HCT116 (cell line): Measurements from ENCODE around the gene BSN. TPM values are rescaled to one million over a fixed set of nuclear protein-coding genes. Genes with fewer than 3 reads are reported as not detected.

ENCODE experiments used
- ATAC-seq: fragments of 200-7000 bp; cut with Tn5 transposase; 2 replicates; pipeline ENCODE4 v1.9.1; 2020; ENCODE audit warnings: mild to moderate bottlenecking, moderate library complexity
- BruUV-seq: library from RNA; stranded (reverse); fragments of 400-500 nt; replicated peaks from 2 replicates; lab custom pipeline; 2021; lab: Mats Ljungman, UMichigan
- CTCF ChIA-PET: fragments of 300-600 bp; sonication (Branson Sonifier 250); formaldehyde crosslinking; loops from one replicate; lab custom pipeline; 2021; ENCODE audit warnings: antibody characterized with exemption; lab: Charles Lee
- POLR2A ChIA-PET: fragments of 300-600, 350-600 bp; sonication (Branson Sonifier 250); formaldehyde crosslinking; loops from one replicate; lab custom pipeline; 2021; ENCODE audit warnings: antibody characterized with exemption; lab: Charles Lee
- RAD21 ChIA-PET, 2 experiments: fragments of 300-600 bp; sonication (Branson Sonifier 250); formaldehyde crosslinking; loops; one replicate each; lab custom pipeline; 2023; ENCODE audit warnings: low total read pairs in 2 of 2; ENCODE audit not compliant: uncharacterized antibody in 2 of 2, unreplicated experiment in 2 of 2, low non-redundant PET in 1 of 2; lab: Charles Lee
- DNase-seq: peaks from one replicate; pipeline ENCODE4 v3.0.0-alpha.2; 2010; ENCODE audit warnings: low read depth, low spot score
- H2AFZ ChIP-seq: fragments of 200-600 bp; shearing (Covaris generic), sonication (generic); 2 replicates; pipeline ENCODE4 v1.6.1; 2017; ENCODE audit warnings: low read depth, mixed run types, mixed read lengths, antibody characterized with exemption, low read length; ENCODE audit not compliant: poor library complexity, severe bottlenecking
- H3K27ac ChIP-seq: 2 replicates; pipeline ENCODE4 v1.5.1; 2012; ENCODE audit warnings: low read depth, low read length
- H3K27me3 ChIP-seq: fragments of 200-600 bp; sonication (generic); 2 replicates; pipeline ENCODE4 v1.6.1; 2016; ENCODE audit warnings: mixed run types, low read length, mixed read lengths; ENCODE audit not compliant: insufficient read depth
- H3K36me3 ChIP-seq, 2 experiments: fragments of 200-500 bp in 1 of 2; fragments of 200-600 bp in 1 of 2; sonication (Bioruptor generic) in 1 of 2; sonication (generic) in 1 of 2; 2 replicates each; pipeline versions ENCODE4 v1.5.1 to v1.6.1; 2014 to 2016; ENCODE audit warnings: low read length in 2 of 2, inconsistent platforms in 1 of 2, mixed read lengths in 1 of 2, mixed run types in 1 of 2; ENCODE audit not compliant: insufficient read depth in 2 of 2, control insufficient read depth in 1 of 2
- H3K4me1 ChIP-seq, 2 experiments: fragments of 200-600 bp in 1 of 2; sonication (generic) in 1 of 2; 2 replicates each; pipeline versions ENCODE4 v1.5.1 to v1.6.1; 2012 to 2017; ENCODE audit warnings: low read length in 2 of 2, inconsistent platforms in 1 of 2, mild to moderate bottlenecking in 1 of 2, mixed read lengths in 1 of 2, mixed run types in 1 of 2, moderate library complexity in 1 of 2; ENCODE audit not compliant: insufficient read depth in 2 of 2, control insufficient read depth in 1 of 2
- H3K4me2 ChIP-seq: fragments of 200-600 bp; sonication (generic); 2 replicates; pipeline ENCODE4 v1.6.1; 2017; ENCODE audit warnings: mixed run types, low read length, mixed read lengths
- H3K4me3 ChIP-seq, 2 experiments: fragments of 200-600 bp in 1 of 2; sonication (generic) in 1 of 2; replicated peaks in 1 of 2; 2 replicates each; pipeline ENCODE4 v1.5.1; 2011 to 2016; ENCODE audit warnings: low read length in 2 of 2, control low read depth in 1 of 2, low read depth in 1 of 2, mild to moderate bottlenecking in 1 of 2, mixed read lengths in 1 of 2, mixed run types in 1 of 2
- H3K79me2 ChIP-seq: fragments of 200-600 bp; sonication (generic); 2 replicates; pipeline ENCODE4 v1.6.1; 2017; ENCODE audit warnings: mild to moderate bottlenecking, mixed run types, low read length, moderate library complexity, mixed read lengths; ENCODE audit not compliant: insufficient read depth
- H3K9ac ChIP-seq: fragments of 200-600 bp; sonication (generic); 2 replicates; pipeline ENCODE4 v1.6.1; 2016; ENCODE audit warnings: low read length, mixed read lengths
- H3K9me2 ChIP-seq: fragments of 200-600 bp; sonication (generic), shearing (Covaris generic); 2 replicates; pipeline ENCODE4 v1.6.1; 2017; ENCODE audit warnings: mixed run types, mild to moderate bottlenecking, moderate library complexity; ENCODE audit not compliant: insufficient read depth
- H3K9me3 ChIP-seq, 2 experiments: fragments of 200-500 bp in 1 of 2; fragments of 200-600 bp in 1 of 2; sonication (Bioruptor generic) in 1 of 2; sonication (generic) in 1 of 2; 2 replicates each; pipeline ENCODE4 v1.6.1; 2014 to 2017; ENCODE audit warnings: low read length in 2 of 2, mixed read lengths in 2 of 2, inconsistent platforms in 1 of 2, low read depth in 1 of 2, mild to moderate bottlenecking in 1 of 2, mixed run types in 1 of 2, moderate library complexity in 1 of 2; ENCODE audit not compliant: control insufficient read depth in 1 of 2, insufficient read depth in 1 of 2
- H4K20me1 ChIP-seq: fragments of 200-600 bp; sonication (generic), shearing (Covaris generic); 2 replicates; pipeline ENCODE4 v1.6.1; 2017; ENCODE audit warnings: mixed run types, mild to moderate bottlenecking, moderate library complexity; ENCODE audit not compliant: insufficient read depth
- ATF3 ChIP-seq: IDR thresholded peaks from 2 replicates; pipeline ENCODE4 v1.6.1; 2012
- CEBPB ChIP-seq: IDR thresholded peaks from 2 replicates; pipeline ENCODE4 v1.6.1; 2012; ENCODE audit warnings: low read depth
- EGR1 ChIP-seq: IDR thresholded peaks from 2 replicates; pipeline ENCODE4 v1.6.1; 2012; ENCODE audit warnings: low read depth
- ELF1 ChIP-seq: IDR thresholded peaks from 2 replicates; pipeline ENCODE4 v1.6.1; 2012; ENCODE audit warnings: low read depth, borderline replicate concordance
- EZH2 ChIP-seq: fragments of 200-600 bp; sonication (generic); IDR thresholded peaks from 2 replicates; pipeline ENCODE4 v1.6.1; 2017; ENCODE audit warnings: antibody characterized with exemption, mixed run types
- FOSL1 ChIP-seq: IDR thresholded peaks from 2 replicates; pipeline ENCODE4 v1.6.1; 2012; ENCODE audit warnings: low read depth
- JUND ChIP-seq: IDR thresholded peaks from 2 replicates; pipeline ENCODE4 v1.6.1; 2012
- MAX ChIP-seq: IDR thresholded peaks from 2 replicates; pipeline ENCODE4 v1.6.1; 2012
- POLR2A ChIP-seq: IDR thresholded peaks from 2 replicates; pipeline ENCODE4 v1.7.0; 2011; ENCODE audit warnings: borderline replicate concordance; ENCODE audit not compliant: insufficient read depth, insufficient read length; ENCODE audit errors: extremely low read depth
- POLR2AphosphoS5 ChIP-seq: IDR thresholded peaks from 2 replicates; pipeline ENCODE4 v1.6.1; 2011; ENCODE audit warnings: mild to moderate bottlenecking, low read depth, low read length, moderate library complexity
- RAD21 ChIP-seq: IDR thresholded peaks from 2 replicates; pipeline ENCODE4 v1.6.1; 2012; ENCODE audit warnings: low read depth, mild to moderate bottlenecking
- REST ChIP-seq: IDR thresholded peaks from 2 replicates; pipeline ENCODE4 v1.6.1; 2012; ENCODE audit warnings: low read depth
- ZBTB33 ChIP-seq: IDR thresholded peaks from 2 replicates; pipeline ENCODE4 v1.6.1; 2011; ENCODE audit warnings: mild to moderate bottlenecking, low read length, moderate library complexity; ENCODE audit not compliant: insufficient replicate concordance; ENCODE audit errors: extremely low read depth
- intact Hi-C: fragments of 100-400 bp; cut with micrococcal nuclease; formaldehyde crosslinking; loops from 2 replicates; pipeline ENCODE4 v1.10.0; 2022
- total RNA-seq: library from RNA; stranded (reverse); gene quantifications from one replicate; pipeline ENCODE4 v1.2.1, GENCODE V29; 2021; ENCODE audit not compliant: unreplicated experiment

The BSN gene
- total RNA-seq, 1 experiment from 2014 or later, result 1.5 TPM

GRCh38 chr3:49616491-49616941 lies 62.2 kb downstream of the BSN start:
- H3K27me3 ChIP-seq, result no peaks in the 10 kb centered on the region
- DNase-seq, result no peak
- TF ChIP-seq POLR2A, result no peak
- H3K4me3 ChIP-seq, result no peak overlapping the region
- H3K27ac ChIP-seq, result no peak overlapping the region
- intact Hi-C loops, result no loop called here
- H3K9me2 ChIP-seq, result no peaks in the 10 kb centered on the region
- ChIA-PET RAD21 (no interaction called here), CTCF (no interaction called here), POLR2A (no interaction called here)
- H3K4me1 ChIP-seq, result peaks cover 0 to 5% of the 10 kb centered on the region in 2 experiments; a peak in 1 of 4 replicates
- no peaks in the 10 kb centered on the region for H3K79me2 ChIP-seq
- no peaks in the 10 kb centered on the region for H3K9me3 ChIP-seq
- H3K4me2 ChIP-seq, result no peak overlapping the region
- H4K20me1 ChIP-seq, result no peaks in the 10 kb centered on the region
- no peak for ATAC-seq
- H3K36me3 ChIP-seq, result no peaks in the 10 kb centered on the region
- BruUV-seq, result no TSS peak
- no peak overlapping the region for H3K9ac ChIP-seq
- H2AFZ ChIP-seq, result no peak overlapping the region

- Histone ChIP-seq H3K79me2 (no peaks in the 10 kb centered on the region), H3K4me3 (no peak overlapping the region), H2AFZ (no peak overlapping the region), H4K20me1 (no peaks in the 10 kb centered on the region), H3K27ac (no peak overlapping the region), H3K9me2 (no peaks in the 10 kb centered on the region), H3K27me3 (no peaks in the 10 kb centered on the region), H3K36me3 (no peaks in the 10 kb centered on the region), H3K9me3 (no peaks in the 10 kb centered on the region), H3K4me2 (no peak overlapping the region), H3K9ac (no peak overlapping the region), H3K4me1 (peaks cover 0 to 5% of the 10 kb centered on the region in 2 experiments; a peak in 1 of 4 replicates)
- CTCF ChIA-PET, result no interaction called here
- POLR2A ChIA-PET, result no interaction called here
- intact Hi-C loops, result no loop called here
- DNase-seq (no peak), ATAC-seq (no peak)
- TF ChIP-seq POLR2AphosphoS5, result no peak
- no peak for TF ChIP-seq EGR1
- no peak for TF ChIP-seq REST
- no peak for TF ChIP-seq MAX
- TF ChIP-seq ELF1, result no peak
- no peak for TF ChIP-seq RAD21
- no peak for TF ChIP-seq FOSL1
- TF ChIP-seq ZBTB33, result no peak
- no peak for TF ChIP-seq CEBPB
- no peak for TF ChIP-seq JUND
- TF ChIP-seq ATF3, result no peak
- no peak for TF ChIP-seq EZH2
- RAD21 ChIA-PET, result no interaction called here
- no TSS peak for BruUV-seq
Observed at GRCh38 chr3:49617390-49618013, 63.2 kb downstream of the BSN start.
